ENCODE measurements around the gene HEATR5A. TPM values are rescaled to one million over a fixed set of nuclear protein-coding genes. Genes with fewer than 3 reads are reported as not detected.

Gene HEATR5A
- total and polyA plus RNA-seq, 2 of the 13 experiments (the other 11 are each of a cell fraction or from before 2014, with no cell fraction given): 36.4 to 105 TPM

GRCh38 chr14:31414190-31414833 lies 6.0 kb downstream of the HEATR5A start (continued):
- no peak for TF ChIP-seq ZNF512B (CRISPR knock-in tag; IDR thresholded peaks at IDR 0.05; ENCODE audit: borderline replicate concordance)
- TF ChIP-seq CEBPB (IDR thresholded peaks at IDR 0.05; ENCODE audit: borderline replicate concordance, low read depth, low read length): peak; percentile 59; the same call in 1 of the 2 replicates
- 0 out of 2 replicates have a peak, but pooled peaks have one; percentile 37 for TF ChIP-seq ZNF7 (CRISPR knock-in tag; IDR thresholded peaks at IDR 0.05)
- TF ChIP-seq ZFP82 (CRISPR knock-in tag; IDR thresholded peaks at IDR 0.05; ENCODE audit: borderline replicate concordance): no peak
- TF ChIP-seq CEBPG (CRISPR knock-in tag; IDR thresholded peaks at IDR 0.05): peak; percentile 67
- TF ChIP-seq BCL6 (CRISPR knock-in tag; IDR thresholded peaks at IDR 0.05): peak; percentile 33; the same call in 1 of the 2 replicates
- no peak for TF ChIP-seq ZNF574 (CRISPR knock-in tag; IDR thresholded peaks at IDR 0.05)
- 0 out of 2 replicates have a peak, but pooled peaks have one; percentile 10 for TF ChIP-seq THAP11 (CRISPR knock-in tag; IDR thresholded peaks at IDR 0.05)
- no peak for TF ChIP-seq ZNF609 (CRISPR knock-in tag; IDR thresholded peaks at IDR 0.05; ENCODE audit: borderline replicate concordance)
